Effector CD8-positive, alpha-beta T cell (primary cell): ENCODE data around the gene CREBBP.

Source experiments
- DNase-seq: peaks from one replicate; lab custom pipeline; 2025; lab: John Stamatoyannopoulos, UW

Gene CREBBP

DNA sequence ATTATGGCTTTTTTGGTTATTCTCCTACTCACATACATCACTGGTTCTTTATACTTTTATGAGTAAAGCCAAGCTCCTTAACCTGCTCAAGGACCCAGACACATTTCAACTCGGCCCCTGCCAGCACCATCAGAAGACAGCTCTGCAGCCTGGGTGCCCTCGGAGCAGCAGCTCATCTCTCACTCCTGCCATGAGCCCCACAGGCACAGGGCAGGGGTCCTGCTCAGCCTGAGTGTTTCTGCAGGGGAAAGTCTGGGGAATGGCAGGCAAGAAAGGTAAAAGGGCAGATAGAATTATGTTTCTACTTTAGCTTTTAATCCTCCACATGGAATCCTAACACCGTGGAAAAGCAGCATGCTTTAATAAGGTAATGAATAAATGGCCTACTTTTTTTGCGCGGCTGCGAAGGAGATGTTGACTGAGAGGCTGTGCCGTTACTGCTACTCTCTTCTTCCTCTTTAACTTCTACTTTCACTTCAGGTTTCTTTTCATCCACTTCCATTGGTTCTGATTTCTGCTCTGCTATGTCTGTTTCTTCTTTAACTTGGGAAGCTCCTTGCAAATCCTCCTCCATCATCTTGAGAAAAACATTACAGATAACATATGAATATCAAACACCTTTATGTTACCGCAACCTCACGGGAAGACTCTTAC is 113.1 kb downstream of the CREBBP start:
- DNase-seq = no peak

DNA sequence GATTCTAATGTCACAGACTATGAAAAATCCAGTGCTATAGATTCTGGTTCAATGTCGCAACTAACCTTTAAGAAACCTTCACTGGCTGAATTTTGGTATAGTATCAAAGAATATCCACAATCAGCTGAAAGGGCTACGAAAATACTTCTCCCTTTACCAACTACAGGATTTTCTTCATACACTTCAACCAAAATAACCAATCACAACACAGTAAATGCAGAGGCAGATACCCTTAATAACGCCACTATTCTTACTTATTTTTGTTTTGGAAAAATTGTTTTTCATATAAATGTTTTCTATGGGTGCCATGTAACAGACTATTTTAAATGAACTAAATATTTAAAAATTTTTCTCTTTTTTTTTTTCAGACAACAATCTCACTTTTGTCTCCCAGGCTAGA is 114.3 kb downstream of the CREBBP start:
- no peak for DNase-seq

DNA sequence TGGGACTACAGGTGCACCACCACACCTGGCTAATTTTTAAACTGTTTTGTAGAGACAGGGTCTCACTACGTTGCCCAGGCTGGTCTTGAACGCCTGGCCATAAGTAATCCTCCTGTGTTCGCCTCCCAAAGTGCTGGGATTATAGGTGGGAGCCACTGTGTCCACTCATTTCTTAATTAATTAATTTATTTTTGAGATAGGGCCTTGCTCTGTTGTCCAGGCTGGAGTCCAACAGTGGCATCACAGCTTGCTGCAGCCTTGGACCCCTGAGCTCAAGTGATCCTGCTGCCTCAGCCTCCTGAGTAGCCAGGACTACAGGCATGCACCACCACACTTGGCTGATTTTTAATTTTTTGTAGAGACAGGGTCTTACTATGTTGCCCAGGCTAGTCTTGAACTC is 116.1 kb downstream of the CREBBP start:
- DNase-seq = no peak

DNA sequence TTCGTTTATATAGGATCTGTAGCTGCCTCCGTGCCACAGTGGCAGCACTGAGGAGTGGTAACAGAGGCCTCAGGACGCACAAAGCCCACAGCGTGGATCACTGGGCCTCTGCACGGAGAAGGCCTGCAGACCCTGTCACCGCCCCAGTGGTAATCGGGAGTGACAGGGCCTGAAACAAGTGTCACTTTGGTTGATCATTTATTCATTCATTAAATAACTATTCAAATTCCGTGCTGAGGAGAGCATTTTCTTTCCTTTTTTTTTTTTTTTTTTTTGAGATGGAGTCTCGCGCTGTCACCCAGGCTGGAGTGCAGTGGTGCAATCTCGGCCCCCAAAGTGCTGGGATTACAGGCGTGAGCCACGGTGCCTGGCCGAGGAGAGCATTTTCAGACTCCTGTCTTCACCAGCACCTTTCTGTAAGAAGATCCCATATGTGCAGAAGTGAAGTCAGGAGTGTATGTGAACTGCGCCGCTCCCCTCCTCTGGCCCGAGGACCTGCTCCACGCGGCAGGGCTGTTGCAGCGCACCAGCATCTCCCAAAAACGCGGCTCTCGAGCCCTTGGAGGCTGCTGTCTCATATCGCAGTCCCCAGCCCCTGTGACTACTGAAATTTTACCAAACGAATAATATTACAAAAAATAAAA is 118.3 kb downstream of the CREBBP start:
- no peak for DNase-seq

DNA sequence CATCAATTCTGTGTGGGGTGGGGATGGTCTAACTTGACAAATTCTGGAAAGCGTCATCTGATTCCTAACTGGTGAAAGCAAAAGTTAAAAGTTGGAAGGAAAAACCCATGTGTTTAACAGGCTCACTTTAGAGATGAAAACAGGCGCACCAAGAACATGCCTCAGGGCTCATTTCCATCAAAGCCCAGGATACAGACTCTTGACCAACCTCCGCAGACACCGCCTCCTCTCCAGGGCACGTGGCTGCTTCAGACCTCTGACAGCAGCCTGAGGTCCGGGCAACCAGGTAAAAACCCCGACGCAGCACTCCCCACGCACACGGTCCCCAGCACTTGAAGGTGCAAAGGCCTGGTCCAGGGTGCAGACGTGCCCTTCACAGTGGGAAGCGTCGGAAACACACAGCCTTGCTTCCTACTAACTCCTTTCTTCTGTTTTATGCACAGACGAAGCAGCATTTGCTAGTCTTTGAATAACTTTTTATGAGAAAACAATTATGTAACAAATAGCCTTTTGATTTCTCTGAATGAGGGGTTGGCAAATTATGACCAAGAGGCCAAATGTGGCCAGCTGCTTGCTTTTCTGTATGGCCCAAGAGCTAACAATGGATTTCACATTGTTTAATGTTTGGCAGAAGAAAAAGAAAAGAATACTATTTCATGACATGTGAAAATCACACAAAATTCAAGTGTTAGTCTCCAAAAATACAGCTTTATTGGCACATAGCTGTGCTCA is 119.0 kb downstream of the CREBBP start:
- DNase-seq = no peak

DNA sequence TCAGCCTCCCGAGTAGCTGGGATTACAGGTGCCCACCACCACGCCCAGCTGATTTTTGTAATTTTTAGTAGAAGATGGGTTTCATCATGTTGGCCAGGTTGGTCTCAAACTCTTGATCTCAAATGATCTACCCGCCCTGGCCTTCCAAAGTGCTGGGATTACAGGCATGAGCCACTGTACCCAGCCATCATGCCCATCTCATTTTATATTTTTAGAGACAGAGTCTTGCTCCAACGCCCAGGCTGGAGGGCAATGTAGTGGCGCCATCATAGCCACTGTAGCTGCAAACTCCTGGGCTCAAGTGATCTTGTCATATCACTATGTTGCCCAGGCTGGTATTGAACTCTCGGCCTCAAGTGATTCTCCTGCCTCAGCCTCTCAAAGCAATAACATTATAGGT is 120.0 kb downstream of the CREBBP start:
- DNase-seq = no peak

DNA sequence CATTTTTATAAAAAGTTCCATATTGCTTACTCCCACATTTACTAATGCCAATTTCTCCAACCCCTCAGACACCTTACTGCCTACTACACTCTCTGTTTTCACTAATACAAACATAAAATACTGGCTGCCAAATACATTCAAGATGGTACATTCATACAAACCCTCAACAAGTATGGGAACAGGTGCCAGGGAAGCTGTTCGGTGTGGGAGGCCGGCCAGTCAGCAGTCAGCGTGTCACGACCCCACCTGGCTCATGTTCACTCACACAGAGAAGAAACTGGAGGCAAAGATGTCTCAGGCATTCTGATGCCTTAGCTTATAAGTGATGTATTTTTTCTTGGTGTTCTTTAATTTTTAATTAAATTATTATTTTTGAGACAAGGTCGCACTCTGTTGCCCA is 120.8 kb downstream of the CREBBP start:
- DNase-seq = no peak

DNA sequence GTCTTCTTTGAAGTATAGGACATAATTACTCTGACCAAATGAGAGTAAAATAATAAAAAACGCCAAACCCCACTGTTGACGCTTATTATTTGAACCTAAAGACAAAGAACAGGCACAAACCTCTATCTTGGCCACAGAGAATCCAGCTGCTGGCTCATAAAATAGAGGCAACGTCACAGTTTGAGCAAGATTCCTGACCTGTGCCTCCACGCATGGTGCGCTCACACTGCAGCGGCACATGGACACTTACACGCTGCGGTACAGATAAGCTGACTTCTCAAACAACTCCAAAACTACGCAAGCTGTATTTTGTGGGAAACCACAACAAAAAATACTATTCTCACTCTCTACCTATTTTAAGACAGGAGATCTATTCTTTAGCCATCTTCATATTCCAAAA is 124.4 kb downstream of the CREBBP start:
- no peak for DNase-seq

DNA sequence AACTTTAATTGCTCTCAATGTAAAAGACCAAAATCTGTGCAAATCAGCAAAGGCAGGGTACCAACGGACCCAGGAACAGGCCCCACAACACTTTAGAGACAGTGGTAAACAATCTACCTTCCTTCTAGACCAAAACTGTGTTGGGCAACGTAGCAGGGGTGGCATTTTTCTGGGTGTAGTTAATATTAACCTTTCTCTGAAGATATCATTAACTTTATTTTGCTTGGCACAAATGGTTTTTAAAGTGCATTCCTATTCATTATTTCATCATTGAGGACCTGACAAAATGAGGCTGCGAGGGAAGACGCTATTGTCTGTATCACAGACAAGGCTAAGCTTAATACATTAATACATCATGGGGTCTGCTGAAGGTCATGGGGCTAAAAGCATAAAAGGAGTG is 125.3 kb downstream of the CREBBP start:
- DNase-seq = no peak

DNA sequence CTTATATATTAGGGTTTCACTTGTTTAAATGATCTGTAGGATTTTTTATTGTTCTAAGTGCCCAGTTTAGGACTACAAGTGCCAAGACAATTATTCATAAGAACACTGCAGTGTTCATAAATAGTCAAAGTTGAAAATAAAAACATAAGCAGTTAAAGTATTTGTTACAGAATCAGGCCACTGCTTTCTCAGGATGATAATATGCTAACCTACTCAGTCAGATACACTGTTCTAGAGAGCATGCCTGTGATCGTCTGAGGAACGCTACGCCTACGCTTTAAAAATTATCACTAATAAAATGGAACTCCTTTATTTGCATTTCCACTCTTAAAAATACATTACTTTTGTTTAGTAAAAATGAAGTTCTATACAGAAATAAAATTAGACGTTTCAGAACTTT is 125.7 kb downstream of the CREBBP start:
- no peak for DNase-seq

DNA sequence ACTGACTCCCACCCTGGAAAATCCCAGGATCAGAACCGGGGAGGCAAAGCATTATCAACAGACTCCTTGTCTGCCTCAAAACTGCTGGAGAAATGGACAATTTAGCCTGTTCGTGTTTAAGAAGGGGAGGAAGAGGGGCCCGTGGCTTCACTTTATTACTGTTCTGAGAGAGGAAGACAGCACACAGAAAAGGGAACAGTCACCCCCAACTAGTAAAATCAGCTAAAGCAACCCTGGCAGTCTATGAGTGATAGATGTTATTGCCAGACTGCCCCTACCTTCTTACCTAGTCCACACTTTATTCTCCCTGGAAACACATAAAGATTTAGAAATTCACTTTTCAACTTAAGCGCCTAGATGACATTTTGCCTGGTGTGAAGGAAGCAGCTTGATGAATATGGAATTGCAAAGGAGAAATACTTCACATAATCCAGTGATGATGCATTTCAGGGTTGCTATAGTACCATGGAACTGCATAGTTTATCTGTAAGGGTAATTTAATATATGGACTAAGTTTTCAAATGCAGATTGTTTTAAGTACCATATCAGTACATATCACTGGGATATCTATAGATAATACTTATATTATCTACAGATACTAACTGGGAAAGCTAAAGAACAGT is 126.3 kb downstream of the CREBBP start:
- DNase-seq = no peak

DNA sequence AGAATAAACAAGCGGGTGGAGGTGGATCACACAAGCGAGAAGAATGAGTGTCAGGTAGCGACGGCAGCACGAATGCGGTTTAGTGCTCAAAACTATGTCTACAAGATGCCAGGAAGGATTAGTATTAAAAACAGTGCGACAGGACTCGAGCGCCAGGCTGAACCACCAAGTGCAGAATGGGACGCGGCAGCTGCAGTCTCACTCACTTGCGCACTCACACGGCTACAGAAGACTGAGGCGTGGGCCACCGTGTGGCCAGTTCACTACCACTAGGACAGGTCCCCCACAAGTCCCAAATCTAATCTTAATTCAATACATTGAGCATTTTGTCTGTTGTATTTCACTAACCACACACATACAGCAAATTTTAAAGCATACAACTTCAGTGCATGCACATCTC is 127.5 kb downstream of the CREBBP start:
- DNase-seq = no peak

DNA sequence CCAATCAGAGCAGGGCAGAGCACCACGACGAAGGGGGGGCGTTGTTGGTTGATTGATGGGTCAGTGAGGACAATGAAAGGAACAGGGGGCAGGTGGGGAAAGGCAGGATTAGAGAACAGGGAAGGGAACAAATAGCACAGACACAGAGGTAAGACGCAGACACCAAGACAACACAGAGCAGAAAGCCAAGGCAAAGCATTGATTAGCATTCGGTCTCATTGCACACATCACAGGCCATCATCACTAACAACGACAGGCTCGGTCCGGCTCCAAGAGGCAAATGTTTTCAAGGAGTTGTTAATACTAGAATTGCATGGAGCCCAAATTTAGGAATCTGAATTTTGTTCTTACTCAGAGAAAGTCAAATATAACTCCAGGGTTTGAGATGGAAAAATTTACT is 128.6 kb downstream of the CREBBP start:
- no peak for DNase-seq

DNA sequence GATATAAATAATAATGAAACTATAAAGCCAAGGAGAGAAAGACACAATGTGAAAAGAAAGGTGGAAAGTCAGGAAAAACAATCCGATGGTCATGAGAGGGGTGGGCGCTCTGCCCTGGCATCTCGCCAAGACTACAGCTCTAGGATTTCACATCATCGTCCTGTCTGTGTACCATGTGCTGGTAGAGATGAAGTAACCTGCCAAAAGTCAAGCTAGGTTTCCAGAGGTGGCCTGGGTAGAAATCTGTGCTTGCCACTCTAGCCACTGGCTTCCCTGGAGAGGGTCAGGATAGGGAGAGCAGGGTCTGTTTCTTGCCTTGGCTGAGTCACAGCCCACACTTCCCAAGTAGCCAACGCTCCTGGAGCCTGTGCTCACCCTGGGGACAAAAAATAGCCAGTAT is 132.2 kb downstream of the CREBBP start:
- DNase-seq = no peak

DNA sequence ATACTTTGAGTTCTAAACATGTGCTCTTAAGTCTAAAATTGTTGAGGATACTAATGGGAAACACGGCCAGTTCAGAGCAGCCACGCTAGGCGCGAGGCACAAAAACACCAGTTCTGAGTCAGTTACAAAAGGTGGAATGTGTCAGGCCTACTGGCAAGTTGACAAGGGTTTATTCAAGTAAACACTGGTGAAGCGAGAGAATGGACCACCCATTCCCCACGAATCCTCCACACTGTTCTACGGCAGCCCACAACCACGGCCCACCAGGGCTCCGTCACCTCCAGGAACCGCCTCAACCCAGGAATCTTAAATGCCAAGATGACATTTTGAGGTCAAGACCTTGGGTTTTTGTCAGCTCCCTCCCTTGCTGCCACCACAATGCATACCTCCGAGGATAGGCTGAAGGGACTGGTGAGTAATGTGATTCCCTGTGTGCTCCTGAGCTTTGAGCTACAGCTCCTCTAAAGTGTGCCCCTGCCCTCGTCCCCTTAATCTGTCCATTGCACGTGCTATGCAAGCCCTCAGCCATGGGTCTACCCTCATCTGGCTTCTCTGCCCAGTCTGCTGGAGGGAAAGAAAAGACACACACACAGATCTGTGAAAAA is 134.7 kb downstream of the CREBBP start:
- DNase-seq = no peak

DNA sequence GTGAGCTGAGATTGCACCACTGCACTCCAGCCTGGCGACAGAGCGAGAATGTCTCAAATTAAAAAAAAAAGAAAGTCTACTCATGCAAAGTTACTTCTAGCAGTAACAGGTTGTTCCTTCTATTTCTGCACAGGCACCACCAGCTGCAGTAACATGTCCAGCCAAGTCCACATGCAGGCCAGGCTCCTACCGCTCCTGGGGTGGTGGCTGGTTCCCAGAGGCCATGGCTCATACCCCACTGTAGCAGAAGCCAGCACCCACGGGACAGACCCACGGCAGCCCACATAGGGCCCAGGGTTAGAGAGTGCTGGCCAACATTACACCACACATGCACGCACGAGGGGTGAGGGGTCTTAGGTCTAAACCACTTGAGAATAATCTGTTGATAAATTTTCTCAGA is 136.5 kb downstream of the CREBBP start:
- no peak for DNase-seq

DNA sequence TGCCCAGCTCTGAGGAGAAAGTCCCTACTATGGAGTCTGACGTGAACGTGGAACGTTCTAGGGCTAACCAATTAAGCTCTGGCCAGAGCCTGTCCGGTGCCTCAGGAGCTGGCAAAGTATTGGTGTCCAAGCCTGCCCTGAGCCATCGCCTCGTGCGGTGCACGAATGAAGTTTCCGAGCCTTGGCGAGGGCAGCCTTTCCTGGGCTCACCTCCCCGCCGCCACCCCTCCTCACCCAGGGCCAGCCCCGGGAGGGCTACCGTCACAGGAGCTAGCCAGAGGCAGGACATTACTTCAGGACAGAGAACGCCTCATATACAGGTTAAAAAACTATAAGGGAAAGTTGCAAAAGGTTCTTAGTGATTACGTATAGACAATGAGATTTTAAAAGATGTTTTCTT is 139.6 kb downstream of the CREBBP start:
- no peak for DNase-seq

DNA sequence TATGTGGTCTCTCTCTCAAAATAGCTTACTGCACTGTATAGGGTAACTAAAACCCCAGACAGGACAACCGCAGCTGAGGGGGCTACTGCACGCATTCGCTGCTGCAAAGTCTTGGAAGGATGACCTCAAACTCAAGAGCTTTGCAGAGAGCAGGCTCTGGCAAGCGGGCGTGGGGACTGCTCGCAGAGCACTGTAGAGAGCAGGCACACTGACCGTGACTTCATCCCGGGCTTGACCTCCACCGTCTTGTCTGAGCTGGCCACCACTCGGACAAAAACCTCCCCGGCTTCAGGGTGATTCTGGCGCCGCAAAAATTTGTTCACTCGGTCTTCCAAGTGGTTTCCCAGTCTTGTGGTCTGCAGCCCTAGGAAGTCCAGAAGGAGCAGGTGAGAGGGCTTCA is 140.3 kb downstream of the CREBBP start:
- DNase-seq = no peak

DNA sequence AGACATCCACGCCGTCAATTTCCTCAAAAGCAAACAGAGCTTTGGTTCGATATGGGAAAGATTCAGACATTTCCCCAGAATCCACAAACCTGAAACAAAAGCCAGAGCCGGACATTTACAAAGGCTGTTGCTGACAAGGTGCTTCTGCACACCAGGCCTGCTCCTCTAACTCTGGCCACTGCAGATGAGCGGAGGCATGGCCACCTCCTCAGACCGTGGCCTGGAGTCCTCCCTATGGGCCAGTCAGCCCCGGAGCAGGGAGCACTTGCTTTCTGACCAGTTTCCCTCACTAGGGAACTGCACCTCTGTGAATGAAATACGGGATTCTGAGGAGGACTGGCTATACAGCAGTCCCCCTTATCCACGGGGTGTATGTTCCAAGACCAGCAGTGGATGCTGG is 140.9 kb downstream of the CREBBP start:
- no peak for DNase-seq

DNA sequence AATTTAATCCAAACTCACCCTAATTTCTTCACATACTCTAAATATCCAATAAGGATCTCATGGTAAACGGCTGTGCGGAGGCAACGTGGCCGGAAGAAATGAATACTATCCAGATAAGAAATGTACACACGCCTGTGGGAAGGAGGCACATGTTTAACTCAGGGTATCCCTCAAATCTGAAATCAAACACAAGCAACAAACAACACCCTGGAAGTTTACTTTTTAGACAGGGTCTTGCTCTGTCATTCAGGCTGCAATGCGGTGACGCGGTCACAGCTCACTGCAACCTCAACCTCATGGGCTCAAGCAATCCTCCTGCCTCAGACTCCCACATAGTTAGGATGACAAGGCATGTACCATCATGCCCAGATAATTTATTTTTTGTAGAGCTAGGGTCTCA is 142.0 kb downstream of the CREBBP start:
- no peak for DNase-seq

DNA sequence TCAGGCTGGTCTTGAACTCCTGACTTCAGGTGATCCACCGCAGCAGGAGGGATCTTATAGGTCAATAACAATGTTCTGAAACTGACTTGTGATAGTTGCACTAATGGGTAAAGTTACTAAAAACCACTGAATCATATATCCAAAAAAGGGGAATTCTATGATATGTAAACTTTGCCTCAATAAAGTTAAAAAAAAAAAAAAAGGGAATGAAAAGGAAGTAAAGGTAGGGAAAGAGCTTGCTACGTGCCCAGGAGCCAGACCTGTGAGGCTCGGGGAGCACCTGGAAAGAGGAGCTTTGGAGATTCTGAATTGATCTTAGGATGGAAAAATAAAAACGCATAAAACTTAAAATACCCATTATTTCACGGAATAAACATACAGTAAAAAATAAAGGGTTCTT is 142.4 kb downstream of the CREBBP start:
- no peak for DNase-seq

DNA sequence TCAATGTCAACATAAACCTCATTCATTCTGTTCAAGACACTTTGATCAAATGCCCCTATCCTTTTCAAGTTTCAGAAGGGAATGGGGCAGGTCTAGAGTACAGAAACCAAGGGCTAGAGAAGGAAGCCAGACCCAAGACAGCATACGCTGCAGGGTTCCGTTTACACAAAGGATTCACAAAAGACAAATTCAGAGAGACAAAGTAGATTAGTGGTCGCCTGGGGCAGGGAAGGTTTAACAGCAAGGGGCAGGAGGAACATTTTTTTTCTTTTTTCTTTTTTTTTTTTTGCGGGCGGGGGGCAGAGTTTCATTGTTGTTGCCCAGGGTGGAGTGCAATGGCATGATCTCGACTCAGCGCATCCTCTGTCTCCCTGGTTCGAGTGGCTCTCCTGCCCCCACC is 143.3 kb downstream of the CREBBP start:
- no peak for DNase-seq

DNA sequence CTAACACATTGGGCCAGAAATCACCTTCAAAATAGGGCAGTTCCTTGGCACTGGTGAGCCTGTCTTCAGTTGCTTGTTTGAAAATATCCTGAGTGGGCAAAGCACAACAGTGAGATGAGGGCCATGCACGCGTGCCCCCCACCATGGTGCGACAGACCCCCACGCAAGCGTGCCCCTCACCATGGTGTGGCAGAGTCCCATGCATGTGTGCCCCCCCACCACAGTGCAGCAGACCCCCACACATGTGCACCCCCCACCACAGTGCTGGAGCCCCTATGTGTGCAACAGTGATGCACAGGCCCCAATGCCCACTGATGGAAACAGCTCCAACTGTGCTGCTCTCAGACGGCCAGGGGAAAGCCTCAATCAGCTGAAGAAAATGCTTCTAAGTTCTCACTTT is 144.4 kb downstream of the CREBBP start:
- DNase-seq = no peak
